DND-41 (cell line): ENCODE results near the gene MIB1.

Experiments
- CTCF ChIP-seq: IDR thresholded peaks from 2 replicates; pipeline ENCODE4 v1.5.1; 2012; ENCODE audit warnings: borderline replicate concordance, low read length, moderate library complexity, mild to moderate bottlenecking; ENCODE audit not compliant: poor library complexity, severe bottlenecking; ENCODE audit errors: extremely low read depth
- EZH2 ChIP-seq: IDR thresholded peaks from 3 replicates; pipeline ENCODE4 v1.6.1; 2012; ENCODE audit warnings: borderline replicate concordance, low read depth, mild to moderate bottlenecking, moderate library complexity, low read length, inconsistent platforms; ENCODE audit not compliant: severe bottlenecking

- no peak for TF ChIP-seq CTCF
- TF ChIP-seq EZH2 = no peak
These were observed 112.4 kb downstream of the MIB1 start for GRCh38 chr18:21853016-21853415.
